Activated naive CD8-positive, alpha-beta T cell (primary cell): ENCODE measurements around the gene LRRN1.
A peak's percentile ranks its signal among the peaks of the same experiment; 100 is the strongest.

ENCODE experiments used
- H3K27ac Mint-ChIP-seq: one replicate; pipeline ENCODE4 v1.8.0; 2021; ENCODE audit warnings: mixed read lengths
- H3K27me3 Mint-ChIP-seq: one replicate; pipeline ENCODE4 v1.8.0; 2021; ENCODE audit warnings: mixed read lengths
- H3K36me3 Mint-ChIP-seq: one replicate; pipeline ENCODE4 v1.8.0; 2021; ENCODE audit warnings: mixed read lengths
- H3K4me1 Mint-ChIP-seq: one replicate; pipeline ENCODE4 v1.8.0; 2021; ENCODE audit warnings: low read depth, mixed read lengths
- H3K4me3 Mint-ChIP-seq: one replicate; pipeline ENCODE4 v1.8.0; 2021; ENCODE audit warnings: mild to moderate bottlenecking, mixed read lengths
- H3K9me3 Mint-ChIP-seq: one replicate; pipeline ENCODE4 v1.8.0; 2021; ENCODE audit warnings: low read depth, mixed read lengths

LRRN1 gene

GRCh38 chr3:3799173-3800079 is at the start of gene LRRN1:
TSS of gene LRRN1 (plus strand) at chr3:3799431. CDS start at chr3:3844642, 45,211 bp downstream.
- no peaks in the 10 kb centered on the region for H3K9me3 Mint-ChIP-seq
- no peaks in the 10 kb centered on the region for H3K36me3 Mint-ChIP-seq
- H3K27me3 Mint-ChIP-seq: peaks cover 6% of the 10 kb centered on the region
- H3K27ac Mint-ChIP-seq: peak within 1 kb of the TSS; percentile 74
- peaks cover 18% of the 10 kb centered on the region for H3K4me1 Mint-ChIP-seq
- H3K4me3 Mint-ChIP-seq: peak within 1 kb of the TSS; percentile 91

GRCh38 chr3:3753416-3753815 is 45.8 kb upstream of the LRRN1 start:
- H3K4me3 Mint-ChIP-seq: no peak overlapping the region
- peaks cover 2% of the 10 kb centered on the region for H3K36me3 Mint-ChIP-seq
- H3K27ac Mint-ChIP-seq: no peak overlapping the region
- H3K9me3 Mint-ChIP-seq: no peaks in the 10 kb centered on the region
- no peaks in the 10 kb centered on the region for H3K4me1 Mint-ChIP-seq
- no peaks in the 10 kb centered on the region for H3K27me3 Mint-ChIP-seq

GRCh38 chr3:3765661-3766060 is 33.6 kb upstream of the LRRN1 start:
- H3K27ac Mint-ChIP-seq: no peak overlapping the region
- no peak overlapping the region for H3K4me3 Mint-ChIP-seq
- H3K9me3 Mint-ChIP-seq: no peaks in the 10 kb centered on the region
- no peaks in the 10 kb centered on the region for H3K27me3 Mint-ChIP-seq
- H3K4me1 Mint-ChIP-seq: no peaks in the 10 kb centered on the region
- no peaks in the 10 kb centered on the region for H3K36me3 Mint-ChIP-seq

GRCh38 chr3:3766140-3766539 is 33.1 kb upstream of the LRRN1 start:
- H3K9me3 Mint-ChIP-seq: no peaks in the 10 kb centered on the region
- no peak overlapping the region for H3K27ac Mint-ChIP-seq
- H3K36me3 Mint-ChIP-seq: no peaks in the 10 kb centered on the region
- no peaks in the 10 kb centered on the region for H3K4me1 Mint-ChIP-seq
- H3K4me3 Mint-ChIP-seq: no peak overlapping the region
- no peaks in the 10 kb centered on the region for H3K27me3 Mint-ChIP-seq

GRCh38 chr3:3771094-3771493 is 28.1 kb upstream of the LRRN1 start:
- no peak overlapping the region for H3K4me3 Mint-ChIP-seq
- H3K36me3 Mint-ChIP-seq: peaks cover 15% of the 10 kb centered on the region
- H3K27me3 Mint-ChIP-seq: no peaks in the 10 kb centered on the region
- no peak overlapping the region for H3K27ac Mint-ChIP-seq
- no peaks in the 10 kb centered on the region for H3K4me1 Mint-ChIP-seq
- H3K9me3 Mint-ChIP-seq: peaks cover 4% of the 10 kb centered on the region

GRCh38 chr3:3771567-3771966 is 27.7 kb upstream of the LRRN1 start:
- Mint-ChIP-seq H3K4me1 (no peaks in the 10 kb centered on the region), H3K36me3 (peaks cover 17% of the 10 kb centered on the region), H3K4me3 (no peak overlapping the region), H3K9me3 (peaks cover 4% of the 10 kb centered on the region), H3K27ac (no peak overlapping the region), H3K27me3 (no peaks in the 10 kb centered on the region)

GRCh38 chr3:3772338-3772737 is 26.9 kb upstream of the LRRN1 start:
- Mint-ChIP-seq H3K9me3 (peaks cover 4% of the 10 kb centered on the region), H3K36me3 (peaks cover 21% of the 10 kb centered on the region), H3K4me1 (no peaks in the 10 kb centered on the region), H3K27ac (no peak overlapping the region), H3K27me3 (no peaks in the 10 kb centered on the region), H3K4me3 (no peak overlapping the region)

GRCh38 chr3:3772920-3773319 is 26.3 kb upstream of the LRRN1 start:
- Mint-ChIP-seq H3K27ac (no peak overlapping the region), H3K4me1 (no peaks in the 10 kb centered on the region), H3K9me3 (peaks cover 4% of the 10 kb centered on the region), H3K36me3 (peaks cover 21% of the 10 kb centered on the region), H3K4me3 (no peak overlapping the region), H3K27me3 (no peaks in the 10 kb centered on the region)

GRCh38 chr3:3776607-3777006 is 22.6 kb upstream of the LRRN1 start:
- Mint-ChIP-seq H3K4me1 (no peaks in the 10 kb centered on the region), H3K9me3 (peaks cover 4% of the 10 kb centered on the region), H3K36me3 (peaks cover 21% of the 10 kb centered on the region), H3K27ac (no peak overlapping the region), H3K4me3 (no peak overlapping the region), H3K27me3 (no peaks in the 10 kb centered on the region)

- H3K4me1 Mint-ChIP-seq: no peaks in the 10 kb centered on the region
- no peak overlapping the region for H3K27ac Mint-ChIP-seq
These were observed 21.0 kb upstream of the LRRN1 start for GRCh38 chr3:3778216-3778615.

GRCh38 chr3:3778641-3779270 is 20.5 kb upstream of the LRRN1 start:
- peaks cover 4% of the 10 kb centered on the region for H3K9me3 Mint-ChIP-seq
- peaks cover 18% of the 10 kb centered on the region for H3K36me3 Mint-ChIP-seq
- no peaks in the 10 kb centered on the region for H3K27me3 Mint-ChIP-seq
- H3K27ac Mint-ChIP-seq: no peak overlapping the region
- no peaks in the 10 kb centered on the region for H3K4me1 Mint-ChIP-seq
- H3K4me3 Mint-ChIP-seq: no peak overlapping the region

More at GRCh38 chr3:3778216-3778615, 21.0 kb upstream of the LRRN1 start:
- H3K27me3 Mint-ChIP-seq: no peaks in the 10 kb centered on the region
- H3K9me3 Mint-ChIP-seq: peaks cover 4% of the 10 kb centered on the region
- no peak overlapping the region for H3K4me3 Mint-ChIP-seq
- H3K36me3 Mint-ChIP-seq: peaks cover 19% of the 10 kb centered on the region

- Mint-ChIP-seq H3K27me3 (no peaks in the 10 kb centered on the region), H3K27ac (no peak overlapping the region), H3K4me3 (no peak overlapping the region), H3K9me3 (no peaks in the 10 kb centered on the region), H3K36me3 (peaks cover 3% of the 10 kb centered on the region), H3K4me1 (no peaks in the 10 kb centered on the region)
These were observed 16.8 kb upstream of the LRRN1 start for GRCh38 chr3:3782457-3782856.

GRCh38 chr3:3783210-3783609 is 16.0 kb upstream of the LRRN1 start:
- no peak overlapping the region for H3K4me3 Mint-ChIP-seq
- H3K36me3 Mint-ChIP-seq: peaks cover 3% of the 10 kb centered on the region
- no peaks in the 10 kb centered on the region for H3K4me1 Mint-ChIP-seq

GRCh38 chr3:3783696-3784095 is 15.5 kb upstream of the LRRN1 start:
- H3K36me3 Mint-ChIP-seq: peaks cover 3% of the 10 kb centered on the region
- no peak overlapping the region for H3K4me3 Mint-ChIP-seq

More at GRCh38 chr3:3783210-3783609, 16.0 kb upstream of the LRRN1 start:
- H3K27ac Mint-ChIP-seq: no peak overlapping the region
- H3K27me3 Mint-ChIP-seq: no peaks in the 10 kb centered on the region
- no peaks in the 10 kb centered on the region for H3K9me3 Mint-ChIP-seq

GRCh38 chr3:3792391-3792790 is 6.8 kb upstream of the LRRN1 start:
- H3K9me3 Mint-ChIP-seq: no peaks in the 10 kb centered on the region
- H3K27ac Mint-ChIP-seq: no peak overlapping the region
- no peaks in the 10 kb centered on the region for H3K36me3 Mint-ChIP-seq
- no peak overlapping the region for H3K4me3 Mint-ChIP-seq
- no peaks in the 10 kb centered on the region for H3K27me3 Mint-ChIP-seq
- H3K4me1 Mint-ChIP-seq: no peaks in the 10 kb centered on the region

More at GRCh38 chr3:3783696-3784095, 15.5 kb upstream of the LRRN1 start:
- H3K27me3 Mint-ChIP-seq: no peaks in the 10 kb centered on the region
- H3K9me3 Mint-ChIP-seq: no peaks in the 10 kb centered on the region
- no peak overlapping the region for H3K27ac Mint-ChIP-seq
- H3K4me1 Mint-ChIP-seq: no peaks in the 10 kb centered on the region
